HepG2 (cell line): ENCODE data around the gene ZPBP. TPM values are rescaled to one million over a fixed set of nuclear protein-coding genes. Genes with fewer than 3 reads are reported as not detected.

Experiments used
- ATAC-seq: fragments of 200-7000 bp; cut with Tn5 transposase; 3 replicates; pipeline ENCODE4 v1.9.1; 2020; ENCODE audit warnings: mild to moderate bottlenecking, moderate library complexity
- BruUV-seq: library from RNA; stranded (reverse); fragments of 400-500 nt; replicated peaks from 2 replicates; lab custom pipeline; 2021; lab: Mats Ljungman, UMichigan
- CTCF ChIA-PET: fragments of 300-600 bp; formaldehyde crosslinking; extraction: SDS; loops from one replicate; lab custom pipeline; 2021; ENCODE audit warnings: low total read pairs, inconsistent platforms, low intra/inter-chr PET ratio; lab: Yijun Ruan, JAX
- POLR2A ChIA-PET: fragments of 350-600 bp; sonication (Branson Sonifier 250); formaldehyde crosslinking; loops from one replicate; lab custom pipeline; 2020; ENCODE audit warnings: antibody characterized with exemption, inconsistent platforms; lab: Yijun Ruan, JAX
- DNase-seq: peaks from one replicate; pipeline ENCODE4 v3.0.0-alpha.2; 2015; ENCODE audit warnings: low spot score
- FAIRE-seq: peaks from 3 replicates; lab custom pipeline; 2011; peaks lifted over from hg19 to GRCh38; lab: Jason Lieb, UNC
- H2AFZ ChIP-seq: one replicate; pipeline ENCODE4 v1.6.1; 2011; ENCODE audit warnings: low read length, inconsistent platforms
- H3K27ac ChIP-seq: fragments of 300-600 bp; 3 replicates; pipeline ENCODE4 v1.8.0; 2011; ENCODE audit warnings: mixed run types, mild to moderate bottlenecking, mixed read lengths, low read length, inconsistent platforms; ENCODE audit not compliant: insufficient read depth; ENCODE audit errors: extremely low read length
- H3K27me3 ChIP-seq, 2 experiments: fragments of 200-600 bp in 1 of 2; 2 replicates in 1 of 2; 3 replicates in 1 of 2; pipeline versions ENCODE4 v1.6.0 to v1.8.0; 2011; ENCODE audit warnings: low read length in 2 of 2, mild to moderate bottlenecking in 2 of 2, moderate library complexity in 2 of 2, inconsistent platforms in 1 of 2; ENCODE audit not compliant: insufficient read depth in 2 of 2, control insufficient read depth in 1 of 2
- H3K36me3 ChIP-seq, 2 experiments: fragments of 200-600 bp in 1 of 2; replicated peaks in 1 of 2; 2 replicates in 1 of 2; 3 replicates in 1 of 2; pipeline versions ENCODE4 v1.5.1 to v1.8.0; 2011; ENCODE audit warnings: low read length in 2 of 2, inconsistent platforms in 1 of 2; ENCODE audit not compliant: insufficient read depth in 2 of 2, control insufficient read depth in 1 of 2
- H3K4me1 ChIP-seq: 2 replicates; pipeline ENCODE4 v1.5.1; 2012; ENCODE audit warnings: low read length, inconsistent platforms; ENCODE audit not compliant: insufficient read depth
- H3K4me2 ChIP-seq: 2 replicates; pipeline ENCODE4 v1.6.0; 2011; ENCODE audit warnings: low read depth, low read length, inconsistent platforms
- H3K4me3 ChIP-seq, 3 experiments: fragments of 200-600 bp in 1 of 3; sonication (generic), shearing (Covaris generic) in 1 of 3; replicated peaks in 1 of 3; 2 replicates each; pipeline ENCODE4 v1.5.1; 2011 to 2016; ENCODE audit warnings: low read length in 3 of 3, inconsistent platforms in 2 of 3, low read depth in 2 of 3, mild to moderate bottlenecking in 2 of 3, control low read depth in 1 of 3, mixed read lengths in 1 of 3; ENCODE audit not compliant: insufficient read depth in 1 of 3
- H3K79me2 ChIP-seq: one replicate; pipeline ENCODE4 v1.6.1; 2011; ENCODE audit warnings: low read length, inconsistent platforms; ENCODE audit not compliant: insufficient read depth
- H3K9ac ChIP-seq: 2 replicates; pipeline ENCODE4 v1.6.0; 2011; ENCODE audit warnings: mild to moderate bottlenecking, low read depth, low read length, inconsistent platforms; ENCODE audit not compliant: insufficient read depth
- H3K9me3 ChIP-seq: 2 replicates; pipeline ENCODE4 v1.5.1; 2012; ENCODE audit warnings: mild to moderate bottlenecking, low read length
- H4K20me1 ChIP-seq: 2 replicates; pipeline ENCODE4 v1.6.0; 2011; ENCODE audit warnings: inconsistent platforms, mild to moderate bottlenecking, low read length, moderate library complexity; ENCODE audit not compliant: insufficient read depth
- DR1 ChIP-seq: sonication (generic); formaldehyde crosslinking; IDR thresholded peaks from 2 replicates; pipeline ENCODE4 v1.8.0; 2021; ENCODE audit warnings: mild to moderate bottlenecking, missing genetic modification reagents, inconsistent platforms
- MEF2D ChIP-seq: sonication (generic); formaldehyde crosslinking; IDR thresholded peaks from 2 replicates; pipeline ENCODE4 v1.5.1; 2020; ENCODE audit warnings: mild to moderate bottlenecking, missing genetic modification reagents
- TOPORS ChIP-seq: sonication (generic); formaldehyde crosslinking; IDR thresholded peaks from 2 replicates; pipeline ENCODE4 v1.8.0; 2023; ENCODE audit warnings: mild to moderate bottlenecking, missing genetic modification reagents
- ZNF160 ChIP-seq: sonication (generic); formaldehyde crosslinking; IDR thresholded peaks from 2 replicates; pipeline ENCODE4 v1.8.0; 2022; ENCODE audit warnings: mild to moderate bottlenecking, inconsistent platforms, missing genetic modification reagents
- ZNF335 ChIP-seq: sonication (generic); formaldehyde crosslinking; IDR thresholded peaks from 2 replicates; pipeline ENCODE4 v1.4.0; 2020; ENCODE audit warnings: missing genetic modification reagents
- ZNF772 ChIP-seq: sonication (generic); formaldehyde crosslinking; IDR thresholded peaks from 2 replicates; pipeline ENCODE4 v1.5.0; 2020; ENCODE audit warnings: mild to moderate bottlenecking, missing genetic modification reagents
- ZNF776 ChIP-seq: sonication (generic); formaldehyde crosslinking; IDR thresholded peaks from 2 replicates; pipeline ENCODE4 v1.4.0; 2020; ENCODE audit warnings: mild to moderate bottlenecking, missing genetic modification reagents
- WGBS: methylation state at CpG from one replicate; pipeline ENCODE4 v1.1.6; 2017; ENCODE audit warnings: low lambda C conversion rate; 5-methylcytosine and 5-hydroxymethylcytosine counted together
- in situ Hi-C: cut with HindIII; loops from 2 replicates; pipeline ENCODE4 v1.10.0; 2017; ENCODE audit warnings: low pct_unique_long_range_greater_than_20kb; ENCODE audit not compliant: extremely low pct_ligation_motif_present
- intact Hi-C: fragments of 100-400 bp; cut with micrococcal nuclease; formaldehyde crosslinking; loops from one replicate; pipeline ENCODE4 v1.10.0; 2022; ENCODE audit not compliant: unreplicated experiment
- polyA plus RNA-seq, 8 experiments: library from polyadenylated mRNA; depleted of rRNA in 3 of 8; stranded (reverse) in 7 of 8; unstranded in 1 of 8; fragments of >200 nt; fragmentation: Illumina TruSeq in 4 of 8; extraction: Trizol in 4 of 8; gene quantifications; 2 replicates each; pipeline versions ENCODE4 v1.2.1 to v1.2.3, GENCODE V29; 2011 to 2016; ENCODE audit warnings: low read depth in 4 of 8, missing spikeins in 1 of 8, mixed read lengths in 1 of 8; ENCODE audit not compliant: insufficient read depth in 1 of 8
- total RNA-seq, 5 experiments: library from RNA; depleted of rRNA; stranded (reverse); fragments of >200 nt; fragmentation: Illumina TruSeq; extraction: Trizol; gene quantifications; 2 replicates each; pipeline ENCODE4 v1.2.3, GENCODE V29; 2016; ENCODE audit warnings: low read depth in 1 of 5
- TF ChIP-seq, protein P1 (sequence below): sonication (generic); formaldehyde crosslinking; IDR thresholded peaks from 2 replicates; pipeline ENCODE4 v1.4.0; 2020; ENCODE audit warnings: missing genetic modification reagents
- TF ChIP-seq, protein P2 (sequence below): IDR thresholded peaks from 2 replicates; pipeline ENCODE4 v1.6.1; 2016; ENCODE audit warnings: missing compliant biosample characterization, missing genetic modification reagents, borderline replicate concordance
- TF ChIP-seq, protein P3 (sequence below): sonication (generic); formaldehyde crosslinking; IDR thresholded peaks from 2 replicates; pipeline ENCODE4 v1.5.0; 2020; ENCODE audit warnings: missing genetic modification reagents, mild to moderate bottlenecking, borderline replicate concordance
- TF ChIP-seq, protein P4 (sequence below): sonication (generic); formaldehyde crosslinking; IDR thresholded peaks from 2 replicates; pipeline ENCODE4 v1.4.0; 2020; ENCODE audit warnings: mild to moderate bottlenecking, missing genetic modification reagents

Gene ZPBP
- total and polyA plus RNA-seq, 2 of the 13 experiments (the other 11 are each of a cell fraction or from before 2014, with no cell fraction given) = not detected

DNA sequence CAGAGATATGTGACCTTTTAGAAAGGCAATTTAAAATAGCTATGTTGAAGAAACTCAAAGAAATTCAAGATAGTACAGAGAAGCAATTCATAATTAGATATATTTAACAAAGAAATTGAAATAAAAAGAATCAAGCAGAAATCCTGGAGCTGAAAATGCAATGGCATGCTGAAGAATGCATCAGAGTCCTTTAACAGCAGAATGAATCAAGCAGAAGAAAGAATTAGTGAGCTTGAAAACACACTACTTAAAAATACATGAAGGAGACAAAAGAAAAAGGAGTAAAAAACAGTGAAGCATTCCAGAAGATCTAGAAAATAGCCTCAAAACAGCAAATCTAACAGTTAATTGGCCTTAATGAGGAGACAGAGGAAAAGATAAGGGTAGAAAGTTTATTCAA, 20.0 kb downstream of the ZPBP start:
- CTCF ChIA-PET = no interaction called here

DNA sequence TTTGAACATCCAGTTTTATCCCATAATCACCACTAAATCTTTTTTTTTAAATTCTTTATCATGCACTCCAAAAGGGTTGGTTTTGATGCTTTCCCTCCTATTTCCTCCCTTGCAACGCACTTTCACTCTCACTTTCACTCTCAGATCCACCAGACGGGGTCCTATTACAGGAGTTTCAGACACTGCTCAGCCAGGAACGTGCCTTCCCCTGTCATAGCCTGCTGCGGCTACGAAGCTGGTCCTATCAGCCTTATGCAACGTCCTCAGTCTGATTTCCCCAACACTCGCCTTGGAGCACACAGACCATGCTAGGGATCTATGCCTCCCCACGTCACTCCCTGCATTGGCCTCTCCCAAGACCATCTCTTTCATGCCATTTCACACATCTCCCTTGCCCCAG, 23.4 kb downstream of the ZPBP start:
- H4K20me1 ChIP-seq = no peaks in the 10 kb centered on the region
- no TSS peak for BruUV-seq
- H3K27ac ChIP-seq = no peak overlapping the region
- no peaks in the 10 kb centered on the region for H3K27me3 ChIP-seq
- CTCF ChIA-PET = no interaction called here
- peaks cover 6% of the 10 kb centered on the region; the same call in 1 of the 2 replicates for H3K4me1 ChIP-seq
- no peak for FAIRE-seq
- POLR2A ChIA-PET = no interaction called here
- H3K9me3 ChIP-seq = peaks cover 27% of the 10 kb centered on the region
- ATAC-seq = peak; percentile 81
- H3K4me2 ChIP-seq = peak overlapping the region; percentile 77
- H3K4me3 ChIP-seq = peak overlapping the region; percentile 51 to 61 (median 56)
- H3K79me2 ChIP-seq = no peaks in the 10 kb centered on the region
- DNase-seq = peak; percentile 12
- intact Hi-C loops = no loop called here
- in situ Hi-C loops = no loop called here
- WGBS = 2% methylated on average over 8 of the region's 8 CpGs
- H3K9ac ChIP-seq = no peak overlapping the region
- no peaks in the 10 kb centered on the region for H3K36me3 ChIP-seq
- peak overlapping the region; percentile 34 for H2AFZ ChIP-seq
- no peak for TF ChIP-seq MEF2D (CRISPR knock-in tag)
- no peak for TF ChIP-seq ZNF772 (CRISPR knock-in tag)
- TF ChIP-seq, protein P1, sequence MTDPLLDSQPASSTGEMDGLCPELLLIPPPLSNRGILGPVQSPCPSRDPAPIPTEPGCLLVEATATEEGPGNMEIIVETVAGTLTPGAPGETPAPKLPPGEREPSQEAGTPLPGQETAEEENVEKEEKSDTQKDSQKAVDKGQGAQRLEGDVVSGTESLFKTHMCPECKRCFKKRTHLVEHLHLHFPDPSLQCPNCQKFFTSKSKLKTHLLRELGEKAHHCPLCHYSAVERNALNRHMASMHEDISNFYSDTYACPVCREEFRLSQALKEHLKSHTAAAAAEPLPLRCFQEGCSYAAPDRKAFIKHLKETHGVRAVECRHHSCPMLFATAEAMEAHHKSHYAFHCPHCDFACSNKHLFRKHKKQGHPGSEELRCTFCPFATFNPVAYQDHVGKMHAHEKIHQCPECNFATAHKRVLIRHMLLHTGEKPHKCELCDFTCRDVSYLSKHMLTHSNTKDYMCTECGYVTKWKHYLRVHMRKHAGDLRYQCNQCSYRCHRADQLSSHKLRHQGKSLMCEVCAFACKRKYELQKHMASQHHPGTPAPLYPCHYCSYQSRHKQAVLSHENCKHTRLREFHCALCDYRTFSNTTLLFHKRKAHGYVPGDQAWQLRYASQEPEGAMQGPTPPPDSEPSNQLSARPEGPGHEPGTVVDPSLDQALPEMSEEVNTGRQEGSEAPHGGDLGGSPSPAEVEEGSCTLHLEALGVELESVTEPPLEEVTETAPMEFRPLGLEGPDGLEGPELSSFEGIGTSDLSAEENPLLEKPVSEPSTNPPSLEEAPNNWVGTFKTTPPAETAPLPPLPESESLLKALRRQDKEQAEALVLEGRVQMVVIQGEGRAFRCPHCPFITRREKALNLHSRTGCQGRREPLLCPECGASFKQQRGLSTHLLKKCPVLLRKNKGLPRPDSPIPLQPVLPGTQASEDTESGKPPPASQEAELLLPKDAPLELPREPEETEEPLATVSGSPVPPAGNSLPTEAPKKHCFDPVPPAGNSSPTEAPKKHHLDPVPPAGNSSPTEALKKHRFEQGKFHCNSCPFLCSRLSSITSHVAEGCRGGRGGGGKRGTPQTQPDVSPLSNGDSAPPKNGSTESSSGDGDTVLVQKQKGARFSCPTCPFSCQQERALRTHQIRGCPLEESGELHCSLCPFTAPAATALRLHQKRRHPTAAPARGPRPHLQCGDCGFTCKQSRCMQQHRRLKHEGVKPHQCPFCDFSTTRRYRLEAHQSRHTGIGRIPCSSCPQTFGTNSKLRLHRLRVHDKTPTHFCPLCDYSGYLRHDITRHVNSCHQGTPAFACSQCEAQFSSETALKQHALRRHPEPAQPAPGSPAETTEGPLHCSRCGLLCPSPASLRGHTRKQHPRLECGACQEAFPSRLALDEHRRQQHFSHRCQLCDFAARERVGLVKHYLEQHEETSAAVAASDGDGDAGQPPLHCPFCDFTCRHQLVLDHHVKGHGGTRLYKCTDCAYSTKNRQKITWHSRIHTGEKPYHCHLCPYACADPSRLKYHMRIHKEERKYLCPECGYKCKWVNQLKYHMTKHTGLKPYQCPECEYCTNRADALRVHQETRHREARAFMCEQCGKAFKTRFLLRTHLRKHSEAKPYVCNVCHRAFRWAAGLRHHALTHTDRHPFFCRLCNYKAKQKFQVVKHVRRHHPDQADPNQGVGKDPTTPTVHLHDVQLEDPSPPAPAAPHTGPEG (CRISPR knock-in tag) = no peak
- TF ChIP-seq, protein P2, sequence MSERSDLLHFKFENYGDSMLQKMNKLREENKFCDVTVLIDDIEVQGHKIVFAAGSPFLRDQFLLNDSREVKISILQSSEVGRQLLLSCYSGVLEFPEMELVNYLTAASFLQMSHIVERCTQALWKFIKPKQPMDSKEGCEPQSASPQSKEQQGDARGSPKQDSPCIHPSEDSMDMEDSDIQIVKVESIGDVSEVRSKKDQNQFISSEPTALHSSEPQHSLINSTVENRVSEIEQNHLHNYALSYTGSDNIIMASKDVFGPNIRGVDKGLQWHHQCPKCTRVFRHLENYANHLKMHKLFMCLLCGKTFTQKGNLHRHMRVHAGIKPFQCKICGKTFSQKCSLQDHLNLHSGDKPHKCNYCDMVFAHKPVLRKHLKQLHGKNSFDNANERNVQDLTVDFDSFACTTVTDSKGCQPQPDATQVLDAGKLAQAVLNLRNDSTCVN (CRISPR knock-in tag) = no peak
- no peak for TF ChIP-seq ZNF776 (CRISPR knock-in tag)
- peak; percentile 59; the same call in 1 of the 2 replicates for TF ChIP-seq TOPORS (CRISPR knock-in tag)
- TF ChIP-seq, protein P3, sequence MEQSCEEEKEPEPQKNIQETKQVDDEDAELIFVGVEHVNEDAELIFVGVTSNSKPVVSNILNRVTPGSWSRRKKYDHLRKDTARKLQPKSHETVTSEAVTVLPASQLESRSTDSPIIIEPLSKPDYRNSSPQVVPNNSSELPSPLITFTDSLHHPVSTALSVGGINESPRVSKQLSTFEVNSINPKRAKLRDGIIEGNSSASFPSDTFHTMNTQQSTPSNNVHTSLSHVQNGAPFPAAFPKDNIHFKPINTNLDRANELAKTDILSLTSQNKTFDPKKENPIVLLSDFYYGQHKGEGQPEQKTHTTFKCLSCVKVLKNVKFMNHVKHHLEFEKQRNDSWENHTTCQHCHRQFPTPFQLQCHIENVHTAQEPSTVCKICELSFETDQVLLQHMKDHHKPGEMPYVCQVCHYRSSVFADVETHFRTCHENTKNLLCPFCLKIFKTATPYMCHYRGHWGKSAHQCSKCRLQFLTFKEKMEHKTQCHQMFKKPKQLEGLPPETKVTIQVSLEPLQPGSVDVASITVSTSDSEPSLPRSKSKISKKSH (CRISPR knock-in tag) = peak; percentile 65; the same call in 1 of the 2 replicates

More for the DNA sequence above, 20.0 kb downstream of the ZPBP start:
- Histone ChIP-seq H3K79me2 (no peaks in the 10 kb centered on the region), H3K4me2 (no peak overlapping the region), H3K4me1 (peaks cover 5% of the 10 kb centered on the region; the same call in 1 of the 2 replicates), H3K27me3 (no peaks in the 10 kb centered on the region), H3K9me3 (peaks cover 27% of the 10 kb centered on the region), H3K9ac (no peak overlapping the region), H3K4me3 (no peak overlapping the region), H2AFZ (no peak overlapping the region)
- DNase-seq (no peak), ATAC-seq (no peak)
- POLR2A ChIA-PET = no interaction called here
- in situ Hi-C loops (no loop called here), intact Hi-C loops (no loop called here)
- TF ChIP-seq, protein P4, sequence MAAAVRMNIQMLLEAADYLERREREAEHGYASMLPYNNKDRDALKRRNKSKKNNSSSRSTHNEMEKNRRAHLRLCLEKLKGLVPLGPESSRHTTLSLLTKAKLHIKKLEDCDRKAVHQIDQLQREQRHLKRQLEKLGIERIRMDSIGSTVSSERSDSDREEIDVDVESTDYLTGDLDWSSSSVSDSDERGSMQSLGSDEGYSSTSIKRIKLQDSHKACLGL (CRISPR knock-in tag) = no peak
- no peak for TF ChIP-seq DR1 (CRISPR knock-in tag)
- TF ChIP-seq ZNF335 (CRISPR knock-in tag) = no peak
- peak; percentile 99 for TF ChIP-seq ZNF160
- TF ChIP-seq, all 625 proteins: peak for 1
- Histone ChIP-seq H3K36me3 (no peaks in the 10 kb centered on the region), H4K20me1 (no peaks in the 10 kb centered on the region), H3K27ac (no peak overlapping the region)
- BruUV-seq = no TSS peak
- no peak for FAIRE-seq
